Adrenal gland (tissue), 12 donors: ENCODE results near the gene CENPT. TPM values are rescaled to one million over a fixed set of nuclear protein-coding genes. Genes with fewer than 3 reads are reported as not detected.

Experiments used
- DNase-seq, 7 donors: peaks; one replicate each; pipeline ENCODE4 v3.0.0-alpha.2; 2019 to 2020
- H3K27ac ChIP-seq, 5 donors: fragments of 200-600 bp; sonication (generic) in 4 of 5; 1 replicate in 3 of 5; 2 replicates in 2 of 5; pipeline versions ENCODE4 v1.5.1 to v1.8.0; 2016 to 2020; ENCODE audit warnings: mild to moderate bottlenecking in 1 of 5
- H3K27me3 ChIP-seq: fragments of 200-600 bp; 2 replicates; pipeline ENCODE4 v1.8.0; 2021
- H3K36me3 ChIP-seq, 2 donors: fragments of 200-600 bp; replicated peaks in 1 of 2; 1 replicate in 1 of 2; 2 replicates in 1 of 2; pipeline versions ENCODE4 v1.5.1 to v1.8.0; 2018 to 2022
- H3K4me1 ChIP-seq, 2 donors: fragments of 200-600 bp; replicated peaks in 1 of 2; 1 replicate in 1 of 2; 2 replicates in 1 of 2; pipeline versions ENCODE4 v1.5.1 to v1.8.0; 2018 to 2021
- H3K4me3 ChIP-seq, 4 donors: fragments of 200-600 bp; sonication (generic) in 3 of 4; one replicate each; pipeline ENCODE4 v1.5.1; 2016 to 2018
- H3K9me3 ChIP-seq, 3 donors: fragments of 200-600 bp; sonication (generic) in 1 of 3; replicated peaks in 1 of 3; 1 replicate in 2 of 3; 2 replicates in 1 of 3; pipeline versions ENCODE4 v1.5.1 to v1.8.0; 2016 to 2021
- CTCF ChIP-seq, 6 experiments: fragments of 450-650 bp in 4 of 6; fragments of 200-600 bp in 2 of 6; sonication (generic) in 1 of 6; IDR thresholded peaks; 1 replicate in 5 of 6; 2 replicates in 1 of 6; pipeline versions ENCODE4 v1.5.1 to v1.8.0; 2016 to 2021; ENCODE audit warnings: antibody characterized with exemption in 6 of 6, mild to moderate bottlenecking in 2 of 6, moderate library complexity in 1 of 6
- POLR2A ChIP-seq, 2 donors: fragments of 450-650 bp; IDR thresholded peaks; one replicate each; pipeline ENCODE4 v1.6.1; 2017; ENCODE audit warnings: antibody characterized with exemption in 2 of 2, mild to moderate bottlenecking in 2 of 2, moderate library complexity in 1 of 2
- WGBS, 4 donors: extraction: QIAGEN DNeasy Blood & Tissue Kit in 2 of 4; methylation state at CpG; one replicate each; pipeline versions ENCODE4 v1.1.5 to v1.1.7; 2013 to 2017; 5-methylcytosine and 5-hydroxymethylcytosine counted together
- intact Hi-C, 2 donors: fragments of 100-400 bp; cut with DNase I; formaldehyde crosslinking; loops; one replicate each; pipeline versions ENCODE4 v1.14.1 to v1.15.0; 2022 to 2023
- polyA plus RNA-seq, 3 donors: library from polyadenylated mRNA; stranded (reverse); fragments of 200-250 nt in 2 of 3; fragments of 350-450 nt in 1 of 3; fragmentation: Illumina TruSeq in 1 of 3; extraction: RNeasy Lipid Tissue Mini Kit (QIAGEN cat#74804) in 1 of 3; gene quantifications; one replicate each; pipeline ENCODE4 v1.2.3, GENCODE V29; 2013 to 2014
- total RNA-seq, 9 donors: library from RNA; depleted of rRNA in 4 of 9; stranded (reverse); fragments of >200 nt in 4 of 9; fragments of 120-200 nt in 1 of 9; fragmentation: NEBNext Ultra II Directional in 1 of 9; extraction: Animal tissue kit (Norgen Biotek cat#: 25700) in 1 of 9; gene quantifications; one replicate each; pipeline versions ENCODE4 v1.1.0 to v1.2.4, GENCODE V29; 2013 to 2023
- donor health status: healthy with polysubstance abuse.
- donor health status: Bipolar disorder and iron deficiency.
- donor health status: DM: yes; HTN: yes; CAD: no.
- donor health status: DM: no; HTN: no; CAD: no.
- donor health status: DM: no; HTN: no; CAD: no.
- donor health status: DM: yes; HTN: yes; CAD: no.

CENPT gene
- total and polyA plus RNA-seq, 12 donors = 15.8 to 250 (median 38.8) TPM

- WGBS, 4 donors = 0 to 4% (median 0%) methylated on average over 8 to 26 of the region's 26 CpGs
Observed at GRCh38 chr16:67805718-67806427, 41.6 kb downstream of the CENPT start.

GRCh38 chr16:67804853-67805542, 42.5 kb downstream of the CENPT start:
- Histone ChIP-seq H3K9me3 (no peaks in the 10 kb centered on the region), H3K4me1 (peaks cover 16 to 26% of the 10 kb centered on the region in 2 donors), H3K4me3 (peak overlapping the region in 2 of 4 donors; percentile 72 to 92), H3K27ac (peak overlapping the region in 3 of 5 donors; percentile 78 to 84 (median 81)), H3K36me3 (peaks cover 0 to 5% of the 10 kb centered on the region in 2 donors), H3K27me3 (no peaks in the 10 kb centered on the region)
- no peak for TF ChIP-seq CTCF (IDR thresholded peaks at IDR 0.05)
- peak in 1 of 2 donors; percentile 24 for TF ChIP-seq POLR2A (IDR thresholded peaks at IDR 0.05)
- peak in 2 of 7 donors; percentile 21 to 37 for DNase-seq
- intact Hi-C loops = loop anchor here in 1 of 2 donors (5.0 to 10.0 kb wide), 2 partner anchors 80 to 138 kb away; partner anchors contain the start of genes C16orf86 and ENKD1
- WGBS, 4 donors = 55 to 73% (median 59%) methylated on average over 4 of the region's 4 CpGs

More at GRCh38 chr16:67805718-67806427, 41.6 kb downstream of the CENPT start:
- Histone ChIP-seq H3K9me3 (no peaks in the 10 kb centered on the region), H3K27ac (peak overlapping the region; percentile 58 to 84 (median 78)), H3K27me3 (no peaks in the 10 kb centered on the region), H3K36me3 (peaks cover 0 to 4% of the 10 kb centered on the region in 2 donors), H3K4me1 (peaks cover 16 to 18% of the 10 kb centered on the region in 2 donors), H3K4me3 (peak overlapping the region; percentile 61 to 99 (median 82))
- no peak for TF ChIP-seq CTCF (IDR thresholded peaks at IDR 0.05)
- no peak for TF ChIP-seq POLR2A (IDR thresholded peaks at IDR 0.05)
- peak in 6 of 7 donors; percentile 27 to 68 (median 34) for DNase-seq
- intact Hi-C loops = loop anchor here in 1 of 2 donors (10.0 kb wide), 1 partner anchor 81 kb away; no protein-coding TSS in a partner anchor

- WGBS, 4 donors = 88 to 100% (median 93%) methylated on average over 3 of the region's 3 CpGs
- intact Hi-C loops = loop anchor here in 1 of 2 donors (5.0 to 10.0 kb wide), 2 partner anchors 79 to 137 kb away; partner anchors contain the start of genes C16orf86 and ENKD1
- peaks cover 0 to 5% of the 10 kb centered on the region in 2 donors for H3K36me3 ChIP-seq
Observed at GRCh38 chr16:67803894-67804293, 43.6 kb downstream of the CENPT start.

More at GRCh38 chr16:67803894-67804293, 43.6 kb downstream of the CENPT start:
- Histone ChIP-seq H3K9me3 (no peaks in the 10 kb centered on the region), H3K4me1 (peaks cover 16 to 27% of the 10 kb centered on the region in 2 donors), H3K4me3 (no peak overlapping the region), H3K27me3 (no peaks in the 10 kb centered on the region), H3K27ac (no peak overlapping the region)
- DNase-seq = no peak
- TF ChIP-seq CTCF (IDR thresholded peaks at IDR 0.05) (no peak), POLR2A (IDR thresholded peaks at IDR 0.05) (no peak)
